Activated CD8-positive, alpha-beta memory T cell treated with anti-CD3 and anti-CD28 coated beads, Interleukin-2, amount 50 U/mL, for 48 hours (primary cell): Measurements from ENCODE around the gene RASGRF1.
"Not testable (repeated sequence)": the region's sequence is repeated elsewhere in the genome, so short reads cannot be mapped to it uniquely, and the experiment has no call there.

ENCODE experiments used
- DNase-seq: peaks from one replicate; pipeline ENCODE4 v3.0.0-alpha.2; 2020

RASGRF1 gene

GRCh38 chr15:79003896-79004295 is 86.7 kb downstream of the RASGRF1 start:
- DNase-seq, result no peak

- DNase-seq, result no peak
Measured at GRCh38 chr15:79003301-79003700, 87.3 kb downstream of the RASGRF1 start.

DNA sequence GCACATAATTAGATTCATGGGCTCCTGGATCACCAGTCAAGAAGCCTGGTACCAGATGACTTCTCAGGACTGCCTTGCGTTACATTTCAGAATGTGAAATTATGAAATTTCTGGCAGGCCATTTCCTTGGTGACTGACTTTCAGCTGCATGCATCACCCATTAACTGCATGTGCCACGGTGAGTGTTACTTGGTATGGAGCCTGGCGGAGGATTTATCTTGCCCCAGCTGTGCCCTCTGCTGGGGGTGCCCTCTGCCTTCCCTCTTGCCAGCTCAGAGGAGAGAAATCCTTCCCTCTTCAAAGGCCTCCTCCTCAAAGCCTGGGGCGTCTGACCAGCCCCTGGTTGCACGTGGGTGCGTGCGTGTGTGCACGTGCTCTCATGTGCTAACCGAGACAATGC is 88.0 kb downstream of the RASGRF1 start:
- DNase-seq, result no peak

GRCh38 chr15:78999636-79000035 is 90.9 kb downstream of the RASGRF1 start:
- no peak for DNase-seq

GRCh38 chr15:78998526-78998925 is 92.1 kb downstream of the RASGRF1 start:
- no peak for DNase-seq

DNA sequence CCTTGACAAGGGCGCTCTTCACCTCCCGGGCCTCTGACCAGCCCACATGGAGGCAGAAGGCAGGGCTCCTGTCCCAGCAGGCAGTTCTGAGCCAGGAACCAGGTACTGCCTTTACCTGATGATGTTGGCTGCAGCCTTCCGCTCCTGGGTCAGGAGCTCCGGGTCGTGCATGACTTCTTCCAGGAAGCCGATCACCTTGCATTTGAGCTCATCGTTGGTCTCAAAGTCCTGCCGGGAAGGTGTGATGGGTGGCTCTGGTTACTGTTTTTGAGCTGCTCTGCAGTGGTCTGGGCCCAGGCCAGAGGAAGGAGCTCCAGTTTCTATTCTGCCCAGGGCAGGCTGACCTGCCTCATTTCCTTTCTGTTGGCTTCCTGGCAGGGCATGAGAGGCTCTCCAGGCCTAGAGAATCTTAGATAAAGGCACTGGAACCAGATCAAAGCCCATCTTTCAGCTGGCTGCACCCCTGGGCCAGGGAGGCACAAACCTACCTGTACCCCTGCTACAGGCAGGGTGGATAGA is 92.5 kb downstream of the RASGRF1 start:
- no peak for DNase-seq

DNA sequence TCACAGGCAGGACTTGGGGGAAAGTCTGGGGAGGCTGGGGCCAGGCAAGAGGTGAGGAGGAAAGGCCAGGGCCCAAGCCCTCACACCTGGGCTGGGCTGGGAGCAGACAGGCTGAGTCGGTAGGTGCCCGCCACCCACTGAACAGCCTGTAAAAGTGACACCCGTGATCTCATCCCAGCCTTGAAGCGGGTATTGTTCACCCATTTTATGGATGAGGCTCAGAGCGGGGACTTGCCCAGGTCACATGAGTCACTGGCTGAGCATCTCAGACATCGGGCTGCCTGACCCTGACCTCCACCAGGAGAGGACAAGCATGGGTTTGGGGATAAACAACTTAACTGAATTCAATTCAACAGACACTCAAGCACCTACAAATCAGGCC is 93.7 kb downstream of the RASGRF1 start:
- no peak for DNase-seq

- no peak for DNase-seq
Measured at GRCh38 chr15:78995921-78996893, 94.4 kb downstream of the RASGRF1 start.

- not testable (repeated sequence) for DNase-seq
Measured at GRCh38 chr15:78995161-78995560, 95.4 kb downstream of the RASGRF1 start.

GRCh38 chr15:78993931-78994530 is 96.5 kb downstream of the RASGRF1 start:
- no peak for DNase-seq

DNA sequence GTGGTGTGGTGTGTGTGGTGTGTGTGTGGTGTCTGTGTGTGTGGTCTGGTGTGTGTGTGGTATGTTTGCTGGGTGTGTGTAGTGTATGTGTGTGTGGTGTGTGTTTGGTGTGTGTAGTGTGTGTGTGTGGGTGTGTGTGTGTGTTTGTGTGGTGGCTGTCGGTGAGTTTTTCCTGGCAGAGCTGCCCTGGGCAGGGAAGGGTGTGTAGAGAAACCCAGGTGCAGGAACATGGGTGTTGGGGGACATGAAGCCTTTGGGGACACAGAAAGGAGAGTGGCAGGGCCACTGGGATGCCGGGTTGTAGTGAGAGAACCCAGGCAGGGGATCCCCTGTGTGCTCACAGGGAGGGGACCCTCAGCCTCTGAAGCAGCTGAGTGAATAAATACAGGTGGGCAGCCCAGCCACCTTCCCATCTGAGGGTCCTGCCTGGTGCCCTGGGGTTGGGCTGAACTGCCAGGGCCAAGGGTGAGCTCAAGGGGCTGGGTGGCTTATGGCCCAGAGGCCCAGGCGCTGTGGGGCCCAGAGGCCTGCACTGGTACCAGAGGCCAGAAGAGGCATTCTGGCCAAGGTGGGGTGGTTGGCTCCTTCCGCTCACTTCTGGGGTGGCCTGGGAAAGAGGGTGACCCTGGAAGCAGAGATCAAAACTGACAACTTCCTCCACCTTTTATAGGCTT is 97.2 kb downstream of the RASGRF1 start:
- DNase-seq, result no peak

DNA sequence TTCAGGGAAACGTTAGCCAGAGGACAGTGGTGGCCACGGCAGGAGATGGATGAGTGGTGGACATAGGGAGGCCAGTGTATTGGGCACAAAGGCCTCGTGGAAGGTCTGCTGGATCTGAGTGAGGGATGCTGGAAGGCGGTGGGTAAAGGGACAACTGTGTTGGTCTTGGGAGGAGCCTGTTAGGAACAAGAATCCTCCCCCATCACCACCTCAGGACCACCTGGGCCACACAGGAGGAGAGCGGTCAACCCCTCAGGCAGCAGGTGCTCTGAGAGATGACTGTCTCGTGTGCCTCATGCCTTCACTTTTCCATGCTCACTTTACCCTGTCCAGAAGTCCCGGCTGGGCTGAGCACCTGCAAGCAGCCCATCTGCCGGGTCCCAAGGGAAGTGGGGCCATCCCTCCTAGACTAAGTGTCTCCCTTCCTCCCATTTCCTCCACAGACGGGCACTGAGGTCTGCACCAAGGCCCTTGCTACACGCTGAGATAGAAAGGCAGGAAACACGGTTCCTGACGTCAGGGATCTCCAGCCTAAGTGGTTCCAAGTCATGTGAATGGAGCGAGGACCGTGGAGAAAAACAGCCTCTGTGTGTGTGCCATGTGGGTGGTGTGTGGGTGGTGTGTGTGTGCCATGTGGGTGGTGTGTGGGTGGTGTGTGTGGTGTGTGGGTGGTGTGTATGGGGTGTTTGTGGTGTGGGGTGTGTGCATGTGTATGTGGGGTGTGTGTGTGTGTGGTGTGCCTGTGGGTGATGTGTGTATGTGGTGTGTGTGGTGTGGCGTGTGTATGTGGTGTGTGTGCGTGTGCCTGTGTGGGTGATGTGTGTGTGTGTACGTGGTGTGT is 97.9 kb downstream of the RASGRF1 start:
- DNase-seq, result no peak

DNA sequence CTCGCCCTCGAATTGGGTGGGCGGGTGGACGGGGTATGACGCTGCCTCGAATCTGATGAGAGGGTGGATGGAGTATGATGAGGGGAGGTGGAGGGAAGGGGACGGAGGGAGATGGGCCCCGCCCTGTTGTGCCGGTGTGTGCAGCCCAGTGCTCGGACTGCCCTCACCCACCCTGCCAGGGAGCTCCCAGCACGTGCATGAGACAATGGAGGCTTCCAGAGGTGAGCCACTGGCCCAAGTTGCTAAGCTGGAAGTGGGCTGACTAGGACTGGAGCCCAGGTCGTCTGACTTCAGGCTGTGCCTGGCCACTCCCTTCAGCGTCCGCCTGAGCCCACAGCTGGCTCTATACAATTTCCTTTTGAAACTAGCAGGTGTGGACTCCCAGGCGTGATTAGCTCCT is 98.7 kb downstream of the RASGRF1 start:
- no peak for DNase-seq

- DNase-seq, result no peak
Measured at GRCh38 chr15:78991476-78991875, 99.1 kb downstream of the RASGRF1 start.

- no peak for DNase-seq
Measured at GRCh38 chr15:78990278-78990677, 100.3 kb downstream of the RASGRF1 start.

GRCh38 chr15:78989701-78990240 is 100.8 kb downstream of the RASGRF1 start:
- DNase-seq, result no peak

- no peak for DNase-seq
Measured at GRCh38 chr15:78988361-78988911, 102.1 kb downstream of the RASGRF1 start.

GRCh38 chr15:78987556-78988360 is 102.8 kb downstream of the RASGRF1 start:
- DNase-seq, result no peak

GRCh38 chr15:78985859-78986475 is 104.6 kb downstream of the RASGRF1 start:
- DNase-seq, result no peak

- DNase-seq, result no peak
Measured at GRCh38 chr15:78984041-78984440, 106.5 kb downstream of the RASGRF1 start.
